HG03378 (cell line): ENCODE results near the gene ASB7.
A peak's percentile ranks its signal among the peaks of the same experiment; 100 is the strongest.

Experiments used
- ATAC-seq: cut with Tn5 transposase; IDR thresholded peaks from one replicate; pipeline ENCODE4 v1.9.1; 2021; ENCODE audit warnings: mild to moderate bottlenecking, moderate library complexity; ENCODE audit not compliant: unreplicated experiment

The ASB7 gene

DNA sequence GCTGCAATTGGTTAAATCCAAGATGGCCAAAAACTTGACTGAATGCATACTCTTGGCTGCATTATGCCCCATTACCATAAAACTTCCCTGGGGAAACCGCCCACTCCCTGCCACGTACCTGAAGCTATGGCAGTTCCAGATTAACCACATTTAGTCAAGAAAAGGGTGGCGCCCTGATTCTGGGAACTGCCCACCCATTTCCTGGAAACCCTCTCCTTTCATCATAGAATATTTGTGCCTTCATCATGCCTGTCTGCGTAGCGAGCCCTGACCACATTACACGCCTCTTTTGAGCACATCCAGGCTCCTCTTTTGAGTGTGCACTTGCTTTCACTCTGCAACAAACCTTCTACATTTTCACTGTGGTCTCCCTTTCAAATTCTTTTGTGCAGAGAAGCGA, 5.6 kb upstream of the ASB7 start:
- ATAC-seq, result peak; percentile 75

DNA sequence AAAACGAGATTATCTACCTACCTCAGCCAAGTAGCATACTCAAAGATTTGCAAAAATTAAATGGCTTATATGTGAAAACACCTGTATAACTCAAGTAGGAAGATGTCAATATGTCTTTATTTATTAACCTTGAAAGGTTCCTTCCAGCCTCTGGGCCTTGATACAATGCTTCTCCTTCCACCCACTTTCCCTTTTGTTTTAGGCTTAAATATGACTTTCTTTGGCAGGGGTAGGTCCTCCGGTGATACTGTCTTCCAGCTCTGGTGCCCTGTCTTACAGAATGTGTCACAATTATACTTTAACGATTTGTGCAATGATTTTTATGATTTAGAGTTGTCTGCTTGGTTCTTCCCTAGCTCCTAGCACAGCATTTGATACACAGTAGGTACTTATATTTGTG, 4.5 kb upstream of the ASB7 start:
- no peak for ATAC-seq

DNA sequence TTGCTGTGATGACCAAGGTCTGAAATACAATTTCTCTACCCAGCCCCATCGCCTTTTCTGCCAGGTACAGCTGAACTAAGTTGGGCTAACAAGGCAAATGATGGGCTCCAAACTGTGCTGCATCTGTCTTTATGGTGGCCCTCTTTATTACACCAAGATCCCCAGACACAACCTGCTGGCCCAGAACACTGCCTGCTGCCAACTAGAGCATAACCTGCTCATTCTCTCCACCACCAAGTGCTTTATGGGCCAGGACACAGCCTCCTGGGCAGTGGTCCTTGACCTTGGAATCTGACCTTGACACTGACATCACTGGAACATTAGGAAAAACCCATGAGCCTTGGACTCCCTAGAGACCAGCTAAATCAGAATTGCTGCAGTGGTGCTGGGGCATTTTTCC, 3.7 kb upstream of the ASB7 start:
- ATAC-seq, result no peak

DNA sequence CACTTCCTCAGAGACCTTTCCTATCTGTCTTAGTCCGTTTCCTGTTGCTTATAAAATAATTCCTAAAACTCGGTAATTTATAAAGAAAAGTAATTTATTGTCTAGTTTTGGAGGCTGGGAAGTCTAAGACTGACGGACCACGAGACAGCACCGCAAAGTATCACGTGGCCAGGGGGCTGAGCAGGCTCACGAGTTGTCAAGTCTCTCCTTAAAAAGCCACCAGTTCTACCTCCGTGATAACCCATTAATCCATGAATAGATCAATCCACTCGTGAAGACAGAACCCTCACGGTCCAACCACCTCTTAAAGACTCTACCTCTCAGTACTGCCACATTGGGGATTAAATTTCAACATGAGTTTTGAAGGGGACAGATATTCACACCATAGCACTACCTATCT, 1.2 kb upstream of the ASB7 start:
- ATAC-seq, result no peak

DNA sequence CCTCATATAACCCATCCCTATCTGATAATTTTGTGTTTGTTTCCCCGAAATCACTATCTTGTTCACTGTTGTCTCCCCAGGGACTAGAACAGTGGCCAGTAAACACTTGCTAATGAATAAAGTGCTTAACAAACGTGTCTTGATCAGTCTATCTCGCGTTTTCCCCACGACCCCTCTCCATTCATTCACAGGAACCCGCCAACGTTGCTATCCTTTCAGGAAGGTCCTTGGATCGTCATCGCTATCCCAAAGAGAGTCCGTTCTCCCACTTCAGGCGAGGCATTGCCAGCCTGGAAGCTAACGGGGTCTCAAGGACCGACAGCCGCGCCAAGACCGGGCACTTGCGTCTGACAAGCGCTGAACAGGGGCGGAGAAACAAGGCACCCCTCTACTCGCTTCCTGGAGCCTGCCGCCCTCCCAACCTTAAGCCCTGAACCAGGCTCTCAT, 749 bp upstream of the ASB7 start:
- ATAC-seq, result no peak

DNA sequence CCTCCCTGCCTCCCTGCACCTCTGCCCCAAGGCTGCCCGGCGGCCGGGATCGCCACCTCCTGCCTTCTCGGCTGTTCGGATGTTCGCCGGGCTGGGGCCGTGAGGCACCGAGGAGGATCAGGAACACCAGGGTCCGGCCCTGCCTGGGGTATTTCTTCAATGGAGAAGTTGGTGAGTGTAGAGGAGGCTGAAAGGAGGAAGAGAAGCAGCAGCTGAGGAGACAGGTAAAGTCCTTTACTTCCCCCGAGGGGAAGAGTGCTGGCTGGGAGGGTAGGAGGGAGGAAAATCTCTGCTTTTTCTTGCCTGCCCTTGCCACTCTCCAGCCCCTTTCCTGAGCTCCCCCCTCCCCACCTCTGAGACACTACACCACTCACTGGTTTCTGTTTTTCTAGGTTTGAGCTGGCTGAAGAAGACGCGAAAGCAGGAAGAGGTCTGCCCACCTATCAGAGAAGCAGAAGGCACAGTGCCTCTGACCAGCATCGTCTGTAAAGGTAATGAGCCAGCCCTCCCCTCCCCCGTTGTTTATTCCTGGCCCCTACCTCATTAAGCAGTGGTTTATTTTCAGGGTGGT, 519 bp downstream of the ASB7 start:
- peak; percentile 32 for ATAC-seq

DNA sequence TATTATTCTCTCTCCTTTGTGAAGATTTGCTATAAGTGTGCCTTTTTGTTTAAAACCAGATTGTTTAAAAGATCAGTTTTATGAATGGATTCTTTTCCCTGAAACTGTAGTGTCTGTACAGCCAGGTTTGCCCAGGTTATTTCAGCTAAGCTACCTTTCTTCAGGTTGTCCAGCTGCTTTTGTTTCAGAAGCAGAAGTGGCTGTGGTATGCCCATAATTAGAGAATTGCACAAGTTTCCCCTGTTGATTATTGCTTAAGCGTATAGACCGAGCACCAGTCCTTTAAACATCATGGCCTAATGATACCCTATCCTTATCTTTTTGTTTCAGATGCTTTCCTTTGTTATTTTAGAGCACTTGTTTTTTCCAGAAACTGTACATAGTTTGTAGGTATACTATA, 10.2 kb downstream of the ASB7 start:
- no peak for ATAC-seq

DNA sequence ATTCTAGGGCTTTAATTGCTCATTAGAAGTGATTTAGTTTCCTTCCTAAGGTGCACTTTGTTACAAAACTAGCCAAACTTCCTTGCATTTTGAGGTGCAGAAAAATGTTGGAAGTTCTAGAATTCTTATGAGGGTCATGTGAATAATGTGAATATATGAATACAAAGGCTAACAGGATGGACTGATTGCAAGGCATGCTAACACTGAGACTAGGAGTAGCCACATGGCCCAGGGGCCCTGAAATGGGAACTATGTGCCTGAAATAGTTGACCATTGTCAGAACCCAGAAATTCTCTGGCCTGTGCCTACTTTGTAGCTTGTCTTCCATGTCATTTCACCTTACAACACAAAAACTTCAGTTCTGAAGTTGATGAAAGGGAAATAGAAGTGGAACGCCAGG, 10.8 kb downstream of the ASB7 start:
- no peak for ATAC-seq

DNA sequence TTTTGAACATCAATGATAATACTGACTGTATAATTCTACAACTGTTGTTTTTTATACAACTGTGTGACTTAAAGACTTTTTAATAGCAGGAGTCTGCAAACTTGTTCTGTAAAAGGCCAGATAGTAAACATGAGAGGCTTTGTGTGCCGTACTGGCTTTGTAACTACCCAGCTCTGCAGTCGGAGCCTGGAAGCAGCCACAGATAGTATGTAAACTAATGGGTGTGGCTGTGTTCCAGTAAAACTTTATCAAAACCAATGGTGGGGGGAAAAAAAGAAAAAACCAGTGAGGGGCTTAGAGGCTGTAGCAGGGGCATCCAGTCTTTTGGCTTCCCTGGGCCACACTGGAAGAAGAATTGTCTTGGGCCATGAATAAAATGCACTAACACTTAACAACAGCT, 11.9 kb downstream of the ASB7 start:
- no peak for ATAC-seq

DNA sequence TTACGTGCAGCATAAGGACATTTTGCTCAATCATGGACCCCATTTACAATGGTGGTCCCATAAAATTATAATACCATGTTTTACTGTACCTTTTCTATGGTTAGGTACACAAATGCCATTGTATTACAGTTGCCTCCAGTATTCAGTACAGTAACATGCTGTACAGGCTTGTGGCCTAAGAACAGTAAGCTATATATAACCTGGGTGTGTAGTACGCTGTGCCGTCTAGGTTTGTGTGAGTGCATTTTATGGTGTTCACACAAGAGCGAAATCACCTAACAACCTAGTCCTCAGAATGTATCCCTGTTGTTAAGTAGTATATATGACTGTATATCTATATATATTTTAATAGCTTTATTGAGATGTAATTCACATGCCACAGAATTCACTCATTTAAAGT, 12.5 kb downstream of the ASB7 start:
- no peak for ATAC-seq

DNA sequence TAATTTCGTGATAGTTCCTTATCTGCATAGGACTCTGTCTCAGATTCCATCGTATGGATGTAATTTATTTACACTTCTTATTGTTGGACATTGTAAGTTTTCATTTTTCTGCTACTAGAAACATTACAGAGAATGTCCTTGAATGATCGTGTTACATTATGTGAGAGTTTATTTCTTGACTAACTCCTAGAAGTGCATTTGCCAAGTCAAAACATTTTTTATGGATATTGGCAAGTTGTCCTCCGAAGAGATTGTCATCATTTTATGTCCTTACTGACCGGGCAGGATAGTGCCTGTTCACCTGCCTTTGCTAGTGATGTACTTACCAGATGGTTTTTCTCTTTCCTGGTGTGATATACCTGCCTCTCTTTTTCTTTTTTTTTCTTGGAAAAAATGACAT, 13.4 kb downstream of the ASB7 start:
- no peak for ATAC-seq

DNA sequence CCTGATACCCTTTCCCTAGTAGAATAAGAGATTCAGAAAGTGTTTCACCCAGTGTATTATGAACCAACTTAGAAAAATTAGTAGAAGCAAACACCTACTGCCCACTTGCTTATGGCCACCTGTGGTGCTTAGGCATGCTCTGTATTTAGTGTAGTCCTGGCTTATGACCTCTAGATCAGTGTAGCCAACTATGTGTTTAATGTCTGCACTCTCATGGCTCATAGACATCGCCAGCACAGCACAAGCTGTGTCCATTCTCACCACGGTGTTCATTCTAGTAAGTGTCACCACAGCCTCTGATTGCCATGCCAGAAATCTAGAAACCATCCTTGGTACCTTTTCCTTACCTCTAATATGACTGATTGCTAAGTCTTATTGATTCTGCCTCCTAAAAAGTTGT, 14.3 kb downstream of the ASB7 start:
- no peak for ATAC-seq

DNA sequence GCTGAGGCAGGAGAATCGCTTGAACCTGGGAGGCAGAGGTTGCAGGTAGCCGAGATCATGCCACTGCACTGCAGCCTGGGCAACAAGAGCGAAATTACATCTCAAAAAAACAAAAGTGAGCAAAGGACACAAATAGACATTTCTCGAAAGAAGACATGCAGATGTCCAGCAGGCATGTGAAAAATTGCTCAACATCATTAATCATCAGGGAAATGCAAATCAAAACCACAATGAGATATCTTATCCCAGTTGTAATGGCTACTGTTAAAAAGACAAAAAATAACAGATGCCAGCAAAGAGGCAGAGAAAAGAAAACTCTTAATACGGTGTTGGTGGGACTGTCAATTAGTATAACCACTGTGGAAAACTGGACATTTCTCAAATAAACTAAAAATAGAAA, 20.9 kb downstream of the ASB7 start:
- no peak for ATAC-seq

DNA sequence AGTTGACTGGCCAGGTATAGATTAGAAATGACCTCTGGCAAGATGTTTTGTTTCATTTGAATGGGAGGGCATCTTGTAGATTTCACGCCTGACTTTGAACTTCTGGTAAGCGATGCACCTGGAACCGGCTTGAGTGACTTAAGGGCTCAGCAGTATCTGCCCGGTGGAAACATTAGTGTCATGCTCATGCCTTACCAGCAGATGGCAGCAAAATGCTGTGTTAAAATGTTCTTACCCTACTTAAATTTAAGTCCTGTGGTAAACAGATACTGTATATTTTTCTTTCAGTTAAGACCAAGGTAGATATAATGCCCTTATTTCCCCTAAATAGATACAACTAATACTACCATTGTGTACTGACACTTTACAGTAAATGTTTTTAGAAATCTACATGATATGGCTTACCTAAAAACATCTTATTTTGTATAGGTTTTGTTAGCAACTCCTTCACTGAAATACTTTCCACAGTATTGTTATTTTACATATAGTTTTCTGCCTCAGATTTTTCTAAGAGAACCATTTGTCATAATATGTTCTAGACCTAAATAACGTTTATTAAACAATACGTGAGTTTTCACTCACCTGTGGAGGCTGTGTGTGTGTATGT, 25.5 kb downstream of the ASB7 start:
- peak; percentile 73 for ATAC-seq

DNA sequence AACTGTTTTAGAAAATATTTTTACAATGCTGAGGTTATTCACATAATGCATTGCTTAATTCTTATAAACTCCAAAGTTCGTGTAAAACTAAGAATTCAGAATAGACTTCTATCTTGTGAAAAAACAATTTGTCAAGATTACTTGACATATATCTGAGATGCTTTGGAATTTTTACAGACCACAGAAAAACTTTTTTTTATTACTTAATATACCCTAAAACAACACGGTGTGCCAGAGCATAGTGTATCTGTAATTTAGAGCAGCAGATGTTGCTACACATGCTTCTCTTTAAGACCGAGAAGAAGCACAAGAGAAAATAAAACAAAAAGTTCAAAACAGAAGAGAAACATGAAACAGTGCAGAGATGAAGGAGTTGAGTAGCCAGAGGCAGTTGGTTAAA, 26.4 kb downstream of the ASB7 start:
- ATAC-seq, result no peak

DNA sequence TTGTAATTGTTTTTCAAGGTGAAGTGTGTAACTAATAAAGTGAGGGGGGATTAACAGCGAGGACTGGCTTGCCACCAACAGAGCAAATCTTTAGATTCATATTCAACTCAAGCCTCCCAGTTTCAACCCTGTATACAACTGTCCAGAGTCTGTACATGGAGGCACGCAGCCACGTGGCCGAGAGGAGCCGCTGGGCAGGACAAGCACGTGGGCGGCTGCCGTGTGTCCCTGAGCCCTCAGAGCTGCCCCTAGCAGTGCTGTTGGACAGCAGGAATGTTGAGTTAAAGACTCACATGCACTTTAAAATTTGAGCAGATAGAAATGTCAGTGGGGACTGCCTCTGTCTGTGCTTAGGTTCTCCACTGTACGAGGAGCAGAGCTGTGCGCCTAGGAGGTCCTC, 29.4 kb downstream of the ASB7 start:
- no peak for ATAC-seq

DNA sequence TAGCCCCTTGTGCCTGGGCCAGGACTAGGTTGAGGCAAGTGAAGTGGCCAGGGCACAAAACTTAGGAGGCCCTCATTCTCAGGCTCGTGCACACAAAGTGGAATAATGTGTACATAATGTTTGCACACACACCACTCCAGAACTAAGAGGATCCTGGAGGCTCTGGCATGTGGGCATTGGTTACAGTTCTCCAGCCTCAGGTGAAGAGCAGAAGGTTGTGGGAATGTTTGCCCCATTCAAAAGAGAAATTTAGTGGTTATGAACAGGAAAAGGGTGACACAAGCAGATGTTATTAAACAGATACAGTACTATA, 31.3 kb downstream of the ASB7 start:
- no peak for ATAC-seq

DNA sequence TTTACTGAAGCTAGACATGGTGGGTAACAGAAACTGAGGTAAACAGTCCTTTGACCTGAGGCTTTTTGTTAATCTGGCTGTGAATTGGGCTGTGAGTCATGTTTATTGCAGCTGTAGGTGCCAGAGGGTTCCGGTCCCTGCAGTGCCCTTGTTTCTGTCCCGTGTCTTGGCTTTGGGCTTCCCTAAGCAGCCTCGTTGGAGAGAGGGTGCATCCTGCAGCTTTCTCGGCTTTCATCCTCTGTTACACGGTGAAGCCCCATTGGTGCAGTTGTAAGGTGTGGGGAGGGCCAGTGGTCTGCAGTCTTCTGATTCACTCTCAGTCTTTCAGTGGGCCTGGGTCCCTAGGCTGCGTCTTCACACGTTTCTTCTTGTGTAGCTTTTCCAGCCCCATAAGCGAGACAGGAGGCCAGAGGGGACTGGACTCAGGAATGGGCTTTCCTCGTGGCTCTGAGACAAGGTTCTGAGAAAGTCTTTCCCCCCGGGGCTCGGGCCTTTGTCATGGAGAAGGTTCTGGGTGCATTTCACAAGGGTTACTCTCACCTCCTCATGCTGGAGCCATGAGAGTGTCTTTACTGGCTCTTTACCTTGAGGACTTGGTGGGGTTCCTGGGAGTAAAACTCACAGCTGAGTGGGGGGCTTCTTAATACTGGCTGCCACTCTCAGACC, 33.1 kb downstream of the ASB7 start:
- ATAC-seq, result no peak

DNA sequence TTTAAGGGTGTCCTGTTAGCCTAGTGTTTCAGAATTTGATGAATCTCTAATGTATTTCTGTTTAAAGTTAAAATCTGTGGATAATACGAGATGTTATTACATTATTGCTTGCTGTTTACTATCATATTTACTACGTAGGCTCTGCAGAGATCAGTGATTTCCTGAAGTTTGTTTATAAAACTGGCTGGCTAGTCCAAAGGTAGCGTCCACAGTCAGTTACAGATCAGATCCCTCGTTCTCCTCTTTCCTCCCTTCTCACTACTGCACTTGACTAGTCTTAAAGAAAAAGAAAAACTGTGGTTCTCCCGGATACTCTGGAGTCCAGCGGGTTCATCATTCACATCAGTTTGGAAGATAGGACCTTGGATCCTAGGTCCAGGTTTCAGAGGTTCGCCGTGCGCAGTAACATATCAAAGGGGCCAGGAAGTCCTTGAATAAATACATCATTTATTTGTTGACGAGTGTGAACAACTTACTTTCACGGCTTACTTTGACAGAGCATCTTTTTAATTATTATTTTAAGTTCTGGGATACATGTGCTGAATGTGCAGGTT, 35.9 kb downstream of the ASB7 start:
- no peak for ATAC-seq

DNA sequence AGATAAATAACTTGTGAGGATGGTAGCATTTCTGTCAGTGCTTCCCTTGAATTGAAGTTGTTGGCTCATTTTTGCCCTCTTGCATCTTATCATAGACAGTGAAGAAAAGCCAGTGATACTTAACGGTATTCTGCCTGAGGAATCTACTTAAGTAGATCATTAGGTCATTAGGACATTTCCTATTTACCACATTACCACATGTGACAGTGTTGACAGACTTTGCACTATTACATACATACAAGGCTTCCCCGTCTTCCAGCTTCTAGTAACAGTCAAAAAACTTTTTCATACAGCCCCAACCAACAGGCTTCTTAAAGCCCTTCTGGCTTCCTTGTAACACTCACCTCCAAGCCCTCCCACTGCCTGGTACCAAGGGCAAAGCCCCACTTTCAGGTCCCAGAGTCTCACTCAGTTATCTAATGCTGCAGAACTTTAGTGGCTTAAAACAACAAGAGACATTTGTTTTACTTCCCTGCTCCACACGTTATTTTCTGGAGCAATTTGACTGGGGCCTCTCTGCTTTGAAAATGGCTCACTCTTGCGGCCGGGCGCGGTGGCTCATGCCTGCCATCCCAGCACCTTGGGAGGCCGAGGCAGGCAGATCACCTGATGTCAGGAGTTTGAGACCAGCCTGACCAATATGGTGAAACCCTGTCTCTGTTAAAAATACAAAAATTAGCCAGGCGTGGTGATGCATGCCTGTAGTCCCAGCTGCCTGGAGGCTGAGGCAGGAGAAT, 40.0 kb downstream of the ASB7 start:
- ATAC-seq, result no peak

DNA sequence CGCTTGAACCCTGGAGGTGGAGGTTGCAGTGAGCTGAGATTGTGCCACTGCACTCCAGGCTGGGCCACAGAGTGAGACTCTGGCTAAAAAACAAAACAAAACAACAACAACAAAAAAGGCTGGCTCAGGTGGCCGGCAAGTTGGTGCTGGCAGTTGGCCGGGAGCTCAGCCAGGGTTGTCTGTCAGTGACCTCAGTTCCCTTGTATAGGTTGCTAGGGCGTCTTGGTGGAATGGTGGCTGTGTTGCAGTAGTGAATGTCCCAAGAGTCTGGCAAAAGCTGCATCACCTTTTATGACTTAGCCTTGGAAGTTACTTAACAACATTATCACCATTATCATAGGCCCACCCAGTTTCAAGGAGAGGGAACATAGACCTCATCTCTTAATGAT, 40.6 kb downstream of the ASB7 start:
- ATAC-seq, result no peak

DNA sequence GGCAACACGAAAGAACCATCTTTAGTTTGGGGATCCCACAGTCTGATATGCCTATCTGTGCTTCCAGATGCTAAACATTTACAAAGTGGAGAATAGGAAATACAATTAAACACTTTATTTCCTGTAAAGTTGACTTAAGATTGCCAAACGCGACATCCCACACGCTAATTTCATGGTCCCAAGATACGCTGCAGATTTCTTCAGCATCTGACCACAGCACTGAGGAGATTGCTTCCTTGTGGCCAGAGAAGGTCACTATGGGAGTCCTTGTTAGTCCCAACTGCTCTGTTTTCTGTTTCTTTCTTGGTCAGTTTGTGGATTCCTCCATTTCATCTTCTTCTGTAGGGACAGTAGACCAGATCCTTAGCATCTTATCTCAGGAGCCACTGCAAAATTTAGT, 43.3 kb downstream of the ASB7 start:
- ATAC-seq, result no peak
